Kidney tubule cell (primary cell): Measurements from ENCODE around the gene LY6G6D.

Source experiments
- DNase-seq: peaks from one replicate; pipeline ENCODE4 v3.0.0-alpha.2; 2018; ENCODE audit warnings: low spot score

The LY6G6D gene

DNA sequence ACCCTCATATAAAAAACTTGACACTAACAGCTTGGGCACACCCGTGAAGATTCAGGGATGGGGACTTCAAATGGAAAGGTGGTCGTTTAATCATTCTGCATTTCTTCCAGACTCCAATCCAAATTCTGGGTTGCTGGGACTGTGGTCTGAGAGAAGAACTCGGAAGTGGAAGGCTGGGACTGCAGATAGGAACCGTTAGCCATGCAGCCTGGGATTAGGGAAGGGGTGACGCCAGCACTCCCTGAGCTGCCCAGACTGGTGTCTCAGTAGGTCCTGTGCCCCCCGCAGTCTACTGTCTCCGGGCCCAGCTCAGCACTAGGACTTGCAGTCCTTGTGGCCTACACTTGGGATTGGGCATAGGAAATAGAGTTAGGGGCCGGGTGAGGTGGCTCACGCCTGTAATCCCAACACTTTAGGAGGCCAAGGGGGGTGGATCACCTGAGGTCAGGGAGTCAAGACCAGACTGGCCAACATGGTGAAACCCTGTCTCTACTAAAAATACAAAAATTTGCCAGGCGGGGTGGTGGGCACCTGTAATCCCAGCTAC lies 21.7 kb downstream of the LY6G6D start:
- no peak for DNase-seq

DNA sequence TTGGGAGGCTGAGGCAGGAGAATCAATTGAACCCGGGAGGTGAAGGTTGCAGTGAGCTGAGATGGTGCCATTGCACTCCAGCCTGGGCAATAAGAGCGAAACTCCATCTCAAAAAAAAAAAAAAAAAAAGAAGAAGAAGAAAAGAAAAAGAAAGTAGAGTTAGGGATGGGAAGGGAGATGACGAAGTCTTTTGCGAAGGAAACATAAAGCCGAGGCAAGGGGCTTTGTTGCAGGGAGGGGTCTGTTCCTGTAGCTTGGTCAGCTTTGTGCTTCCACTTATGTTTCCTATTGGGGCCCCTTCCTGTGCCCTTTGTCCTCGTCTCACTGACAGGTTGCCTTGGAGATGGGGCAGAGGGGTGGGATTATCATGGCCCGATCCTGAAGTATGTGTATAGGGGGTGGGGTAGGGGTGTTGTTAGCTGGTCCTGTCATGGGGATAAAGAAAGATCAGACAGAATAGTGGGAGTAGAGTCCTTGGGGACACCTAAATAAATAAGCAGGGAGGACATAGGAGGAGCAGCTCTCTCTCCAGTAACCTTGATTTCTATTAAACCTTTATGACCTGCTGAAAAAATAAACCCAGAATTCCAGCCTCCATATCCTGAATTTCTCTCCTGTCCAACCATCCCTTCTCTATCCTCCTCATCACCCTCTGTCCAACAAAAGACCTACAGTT lies 22.3 kb downstream of the LY6G6D start:
- no peak for DNase-seq

DNA sequence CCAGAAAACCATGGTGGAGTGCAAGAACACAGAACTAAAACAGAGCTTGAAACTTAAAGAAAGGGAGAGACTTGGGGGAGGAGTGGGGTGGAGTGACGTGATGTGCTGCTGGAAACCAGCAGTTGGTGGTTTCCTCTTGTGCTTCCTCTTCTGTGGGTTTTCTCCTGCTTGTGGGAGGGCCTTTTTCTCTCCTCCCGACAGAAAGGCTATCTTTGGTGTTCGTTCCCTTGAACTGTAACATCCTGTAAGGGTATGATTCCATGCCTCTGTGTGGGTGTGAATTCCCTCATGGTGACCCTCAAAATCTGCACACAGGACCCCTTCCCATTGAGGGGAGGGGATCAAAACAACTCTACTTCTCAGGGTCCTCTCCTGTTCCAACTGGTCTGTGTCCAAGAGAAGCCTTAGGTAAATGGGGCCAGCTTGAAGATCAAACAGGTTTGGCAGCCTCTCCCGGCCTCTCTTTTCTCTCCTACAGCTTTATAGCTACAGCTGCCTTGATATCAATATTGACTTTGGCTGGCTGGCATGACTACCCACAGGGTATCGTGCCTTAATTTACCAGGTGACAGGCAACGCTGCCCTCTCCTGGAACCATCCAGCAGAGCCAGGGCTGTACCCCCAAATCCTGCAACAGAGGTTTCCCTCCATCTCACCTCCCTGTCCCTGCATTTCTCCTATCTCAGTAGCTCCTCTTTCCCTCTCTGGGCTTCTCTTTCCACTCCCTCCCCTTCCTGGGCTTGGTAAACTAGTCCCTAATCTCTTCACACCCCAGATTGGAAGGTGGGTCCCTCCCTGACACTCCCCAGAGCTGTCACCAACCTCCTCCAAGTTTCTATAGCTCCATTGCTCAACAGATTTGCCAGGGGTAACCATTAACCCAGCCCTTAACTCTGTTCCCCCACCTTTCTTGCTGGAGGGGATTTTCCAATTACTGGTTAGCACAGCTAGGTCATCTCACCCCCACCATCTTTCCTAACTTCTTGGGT lies 23.1 kb downstream of the LY6G6D start:
- peak; percentile 91 for DNase-seq

DNA sequence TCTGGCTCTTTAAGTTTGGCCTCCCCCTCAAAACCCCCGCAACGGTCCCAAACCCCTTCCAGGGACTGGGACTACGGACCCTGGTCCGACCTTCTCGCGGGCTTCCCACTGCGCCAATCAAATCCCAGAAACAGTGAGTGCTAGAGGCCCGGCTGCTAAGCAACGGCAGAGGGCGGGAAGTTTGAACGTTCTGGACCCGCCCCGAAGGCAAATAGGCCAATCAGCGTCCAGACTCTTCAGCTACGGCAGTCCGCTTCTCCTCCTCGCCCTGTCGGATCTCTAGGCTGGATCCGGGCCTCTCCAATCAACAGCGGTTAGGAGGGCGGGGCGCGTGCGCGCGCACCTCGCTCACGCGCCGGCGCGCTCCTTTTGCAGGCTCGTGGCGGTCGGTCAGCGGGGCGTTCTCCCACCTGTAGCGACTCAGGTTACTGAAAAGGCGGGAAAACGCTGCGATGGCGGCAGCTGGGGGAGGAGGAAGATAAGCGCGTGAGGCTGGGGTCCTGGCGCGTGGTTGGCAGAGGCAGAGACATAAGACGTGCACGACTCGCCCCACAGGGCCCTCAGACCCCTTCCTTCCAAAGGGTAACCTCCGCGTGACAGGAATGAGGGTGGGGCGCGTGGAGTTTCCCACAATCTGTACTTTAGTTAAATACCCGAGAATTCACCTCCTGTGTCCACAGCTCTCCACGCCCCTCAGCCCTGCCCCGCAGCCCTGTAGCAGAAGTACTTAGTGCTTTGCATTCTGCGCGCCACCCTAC lies 24.7 kb downstream of the LY6G6D start, which contains the start of gene MSH5:
TSS of gene MSH5 (plus strand) at position 367 of the 758 bp plus-strand sequence. CDS start 462 bp downstream, outside the sequence.
- peak; percentile 100 for DNase-seq

DNA sequence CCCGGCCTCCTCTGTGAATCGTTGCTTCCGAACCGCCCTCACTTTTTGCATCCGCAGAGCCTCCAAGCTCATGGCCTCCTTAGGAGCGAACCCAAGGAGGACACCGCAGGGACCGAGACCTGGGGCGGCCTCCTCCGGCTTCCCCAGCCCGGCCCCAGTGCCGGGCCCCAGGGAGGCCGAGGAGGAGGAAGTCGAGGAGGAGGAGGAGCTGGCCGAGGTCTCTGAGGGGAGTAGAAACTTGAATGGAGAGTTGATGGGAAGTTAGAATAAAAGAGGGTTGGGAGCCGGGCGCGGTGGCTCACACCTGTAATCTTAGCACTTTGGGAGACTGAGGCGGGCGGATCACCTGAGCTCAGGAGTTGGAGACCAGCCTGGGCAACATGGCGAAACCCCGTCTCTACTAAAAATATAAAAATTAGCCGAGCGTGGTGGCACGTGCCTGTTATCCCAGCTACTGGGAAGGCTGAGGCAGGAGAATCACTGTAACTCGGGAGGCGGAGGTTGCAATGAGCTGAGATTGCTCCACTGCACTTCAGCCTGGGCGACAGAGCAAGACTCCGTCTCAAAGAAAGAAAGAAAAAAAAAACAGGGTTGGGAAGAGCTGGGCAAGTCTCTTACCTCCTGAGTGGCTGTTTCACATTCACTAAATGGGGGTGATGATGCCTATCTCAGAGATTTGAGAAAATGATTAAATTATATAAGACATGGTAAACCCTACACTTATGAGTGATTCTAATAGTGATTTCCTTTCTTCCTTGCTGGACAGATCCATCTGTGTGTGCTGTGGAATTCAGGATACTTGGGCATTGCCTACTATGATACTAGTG lies 25.5 kb downstream of the LY6G6D start:
- peak; percentile 49 for DNase-seq

DNA sequence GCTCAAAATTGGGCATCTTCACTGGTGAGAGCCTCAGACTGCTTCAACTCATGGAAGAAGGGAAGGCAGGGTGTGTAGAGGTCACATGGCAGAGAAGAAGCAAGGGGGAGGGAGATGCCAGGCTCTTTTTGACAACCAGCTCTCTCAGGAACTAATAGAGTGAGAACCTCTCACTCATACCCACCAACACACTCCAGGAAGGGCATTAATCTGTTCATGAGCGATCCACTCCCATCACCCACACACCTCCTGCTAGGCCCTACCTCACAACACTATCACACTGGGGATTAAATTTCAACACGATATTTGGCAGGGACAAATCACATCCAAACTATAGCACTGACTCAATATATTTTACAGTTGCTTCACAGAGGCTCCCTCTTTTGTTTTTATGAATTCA lies 26.7 kb downstream of the LY6G6D start:
- no peak for DNase-seq

DNA sequence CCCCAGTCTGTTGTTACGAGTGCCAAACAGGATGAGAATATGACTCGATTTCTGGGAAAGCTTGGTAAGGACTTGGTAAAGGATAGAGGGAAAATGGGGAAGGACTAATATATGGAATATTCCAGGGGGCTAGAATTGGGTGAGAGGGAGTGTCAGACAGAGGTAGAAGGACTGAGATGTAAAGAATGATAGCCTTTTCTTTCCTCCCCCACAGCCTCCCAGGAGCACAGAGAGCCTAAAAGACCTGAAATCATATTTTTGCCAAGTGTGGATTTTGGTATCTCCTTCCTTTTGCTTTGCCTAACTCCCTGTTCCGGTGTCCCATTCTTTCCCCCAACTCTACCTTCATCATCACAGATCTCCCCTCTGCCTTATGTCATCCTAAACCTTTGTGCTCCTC lies 27.7 kb downstream of the LY6G6D start:
- no peak for DNase-seq

DNA sequence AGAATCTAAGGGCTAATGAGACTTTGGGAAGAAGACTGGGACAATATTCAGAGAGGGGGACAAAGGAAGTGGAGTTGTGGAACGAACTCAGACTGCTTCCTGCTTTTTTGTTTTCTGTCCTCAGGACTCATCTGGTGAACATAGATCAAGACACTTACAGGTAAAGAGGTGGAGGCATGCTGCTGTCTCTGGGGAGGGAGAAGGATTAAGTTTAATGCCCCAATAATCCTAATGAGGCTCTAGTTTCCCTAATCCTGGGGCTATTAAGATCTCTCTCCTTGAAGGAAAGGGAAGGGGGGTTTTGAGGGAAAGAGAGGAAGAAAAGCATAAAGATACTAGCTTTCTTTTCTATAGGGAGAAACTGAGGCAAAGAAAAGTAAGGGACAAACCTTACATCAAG lies 29.3 kb downstream of the LY6G6D start:
- DNase-seq: no peak

DNA sequence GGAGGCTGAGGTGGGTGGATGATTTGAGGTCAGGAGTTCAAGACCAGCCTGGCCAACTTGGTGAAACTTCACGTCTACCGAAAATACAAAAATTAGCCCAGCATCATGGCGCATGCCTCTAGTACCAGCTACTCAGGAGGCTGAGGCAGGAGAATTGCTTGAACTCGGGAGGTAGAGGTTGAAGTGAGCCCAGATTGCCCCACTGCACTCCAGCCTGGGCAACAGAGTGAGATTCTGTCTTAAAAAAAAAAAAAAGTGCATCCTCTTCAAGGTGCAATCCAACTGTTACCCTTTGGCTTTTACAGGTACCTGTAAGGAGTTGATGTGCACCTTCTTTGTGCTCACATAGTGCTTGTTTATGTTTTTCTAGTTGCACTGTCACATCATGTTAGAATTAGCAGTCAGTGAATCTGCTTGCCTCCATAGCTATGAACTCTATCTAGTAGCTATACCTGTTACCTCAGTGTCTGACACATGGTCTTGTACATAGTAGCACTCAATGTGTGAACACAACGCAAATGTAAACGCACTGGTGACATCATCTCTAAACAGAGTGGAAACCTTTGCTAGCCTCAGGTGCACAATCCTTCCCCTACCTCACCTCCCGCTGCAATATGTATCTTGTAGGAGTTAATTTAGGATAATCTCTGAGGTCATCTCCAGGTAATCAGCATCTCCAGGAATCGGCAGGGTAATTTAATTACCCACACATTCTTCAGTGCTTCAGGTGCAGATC lies 34.3 kb downstream of the LY6G6D start:
- no peak for DNase-seq

DNA sequence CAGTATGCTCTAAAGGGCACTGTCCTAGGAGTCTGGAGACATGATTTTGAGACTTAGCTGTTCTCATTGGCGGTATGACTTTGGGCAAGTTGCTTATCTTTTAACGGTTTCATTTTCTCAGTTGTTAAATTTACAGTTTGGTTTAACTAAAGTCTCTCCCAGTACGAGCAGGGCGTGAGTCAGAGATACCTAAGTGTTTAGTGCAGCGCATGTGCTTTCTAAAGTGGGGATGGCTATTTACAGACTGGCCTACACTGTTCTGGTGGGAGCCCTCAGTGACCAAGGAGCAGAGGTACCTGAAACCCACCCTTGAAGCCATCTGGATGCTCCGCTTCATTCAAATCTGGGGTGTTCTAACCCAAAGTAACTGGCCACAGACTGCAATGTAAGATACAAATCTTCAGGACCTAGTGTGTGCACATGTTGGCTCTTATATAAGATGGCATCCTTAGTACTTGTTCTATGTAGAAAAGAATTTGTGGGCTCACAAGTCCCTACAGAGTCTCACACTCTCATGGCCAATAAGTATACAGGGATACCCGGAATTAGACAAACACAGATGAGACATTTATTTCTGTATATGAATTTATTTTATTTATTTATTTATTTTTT lies 35.4 kb downstream of the LY6G6D start:
- DNase-seq: no peak

DNA sequence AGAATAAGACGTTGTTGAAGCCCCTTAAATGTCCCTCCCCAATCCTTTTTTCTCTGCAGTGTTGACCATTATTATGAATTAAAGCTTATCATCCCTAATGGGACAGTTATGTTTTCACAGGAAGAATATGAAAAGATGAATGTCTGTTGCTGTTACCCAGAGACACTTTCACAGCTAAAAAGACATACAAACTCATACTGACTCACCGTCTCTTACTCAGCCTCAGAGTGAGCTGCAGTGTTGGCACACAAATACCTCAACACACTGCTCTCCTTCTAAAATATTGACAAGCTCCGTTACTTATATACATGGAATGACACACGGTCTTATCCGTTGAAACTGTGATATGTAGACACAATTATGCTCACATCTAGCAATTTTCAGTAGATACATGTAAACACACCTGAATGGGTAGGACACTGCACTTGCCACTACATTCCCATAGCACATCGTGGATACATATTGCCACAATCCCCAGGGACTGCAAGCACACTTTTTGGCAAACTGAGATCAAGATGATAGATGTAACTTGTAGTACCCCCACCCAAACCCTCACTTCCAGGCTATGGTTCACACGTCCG lies 37.7 kb downstream of the LY6G6D start:
- DNase-seq: peak; percentile 69

DNA sequence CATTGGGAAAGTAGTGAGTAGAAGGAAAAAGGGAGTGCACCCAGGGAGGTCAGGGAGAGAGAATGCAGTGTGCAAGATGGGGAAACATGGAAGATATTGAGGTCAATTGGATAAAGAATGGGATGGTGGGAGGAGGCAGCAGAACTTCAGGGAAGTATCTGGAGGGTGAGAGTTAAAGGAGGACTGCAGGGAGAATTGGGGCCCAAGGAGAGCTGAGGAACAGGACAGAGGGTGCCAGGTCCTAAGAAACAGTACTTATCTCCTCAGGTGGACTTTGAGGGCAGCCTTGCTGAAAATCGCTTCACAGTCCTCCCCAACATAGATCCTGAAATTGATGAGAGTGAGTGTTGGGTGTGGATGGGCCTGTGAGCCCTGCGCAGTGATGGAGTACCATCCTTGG lies 43.1 kb downstream of the LY6G6D start:
- no peak for DNase-seq

DNA sequence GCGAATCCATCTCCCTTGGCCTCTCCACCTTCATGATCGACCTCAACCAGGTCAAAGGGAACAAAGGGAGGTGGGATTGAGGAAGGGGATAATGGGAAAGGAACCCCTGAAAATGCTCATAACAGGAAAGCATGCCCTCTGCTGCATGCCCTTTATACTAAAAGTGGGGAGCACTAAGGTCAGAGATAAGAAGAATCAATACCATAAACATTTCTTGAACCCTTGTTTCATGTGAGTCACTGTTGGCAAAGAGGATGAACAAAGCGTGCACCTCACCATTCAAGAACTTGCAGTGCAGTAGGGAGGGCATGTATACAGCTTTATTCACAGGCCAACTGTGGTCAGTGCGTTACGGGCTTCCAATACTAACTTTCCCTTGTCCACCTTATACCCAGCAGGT lies 45.6 kb downstream of the LY6G6D start:
- no peak for DNase-seq

DNA sequence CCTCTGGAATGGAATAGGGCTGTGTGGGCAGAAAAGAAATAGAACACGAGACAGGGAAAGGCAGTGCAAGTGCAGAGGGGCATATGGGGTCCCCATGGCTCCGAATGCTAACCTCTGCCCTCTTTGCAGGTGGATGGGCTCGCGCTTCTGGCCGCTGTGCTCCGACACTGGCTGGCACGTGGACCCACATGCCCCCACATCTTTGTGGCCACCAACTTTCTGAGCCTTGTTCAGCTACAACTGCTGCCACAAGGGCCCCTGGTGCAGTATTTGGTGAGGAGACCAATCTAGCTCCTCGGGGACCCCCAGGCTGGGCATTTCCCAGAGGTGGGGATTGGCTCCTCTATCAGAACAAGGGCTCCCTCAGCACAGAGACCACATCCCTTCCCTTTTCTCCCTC lies 46.2 kb downstream of the LY6G6D start:
- no peak for DNase-seq

DNA sequence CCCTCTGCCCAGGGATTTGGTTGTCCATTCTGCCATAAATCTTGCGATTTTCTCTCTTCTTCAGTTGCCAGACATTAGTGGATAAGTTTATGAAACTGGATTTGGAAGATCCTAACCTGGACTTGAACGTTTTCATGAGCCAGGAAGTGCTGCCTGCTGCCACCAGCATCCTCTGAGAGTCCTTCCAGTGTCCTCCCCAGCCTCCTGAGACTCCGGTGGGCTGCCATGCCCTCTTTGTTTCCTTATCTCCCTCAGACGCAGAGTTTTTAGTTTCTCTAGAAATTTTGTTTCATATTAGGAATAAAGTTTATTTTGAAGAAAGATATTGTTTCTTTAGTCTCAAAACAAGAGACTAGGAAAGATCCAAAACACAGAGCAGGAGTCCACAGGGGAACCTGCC lies 47.2 kb downstream of the LY6G6D start, which contains the start of gene SAPCD1:
TSS of gene SAPCD1 (plus strand) at position 301 of the 400 bp plus-strand sequence. CDS start 399 bp downstream, outside the sequence.
- no peak for DNase-seq

DNA sequence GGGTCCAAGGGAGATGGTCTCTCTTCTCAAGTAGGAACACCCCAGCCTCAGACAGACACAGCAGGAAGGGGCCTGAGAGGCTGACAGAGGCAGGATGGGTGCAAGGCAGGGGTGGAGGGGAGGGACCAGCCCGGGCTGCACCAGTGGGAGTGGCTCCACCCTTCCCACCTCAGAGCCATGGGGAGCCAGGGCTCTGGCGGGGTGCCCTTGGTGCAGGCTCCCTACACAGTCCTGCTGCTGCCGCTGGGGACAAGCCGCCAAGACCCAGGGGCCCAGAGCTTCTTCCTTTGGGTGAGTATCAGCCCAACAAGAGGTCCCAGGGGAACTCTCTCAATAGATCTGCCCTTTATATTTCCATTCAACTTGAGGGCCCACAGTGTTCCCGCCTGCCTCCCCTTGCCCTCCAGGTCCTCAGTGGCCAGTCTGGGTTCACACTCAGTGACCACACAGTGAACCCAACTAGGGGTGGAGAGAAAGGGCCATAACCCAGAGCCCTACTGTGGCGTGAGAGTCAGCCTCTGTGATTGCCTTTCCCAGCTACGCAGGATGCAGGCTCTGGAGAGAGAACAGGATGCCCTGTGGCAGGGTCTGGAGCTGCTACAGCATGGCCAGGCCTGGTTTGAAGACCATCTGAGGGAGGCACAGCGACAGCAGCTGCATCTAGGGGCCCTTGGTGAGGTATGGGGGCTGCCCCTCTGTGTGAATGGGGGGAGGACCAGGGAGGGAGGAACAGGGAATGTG lies 47.9 kb downstream of the LY6G6D start:
- DNase-seq: no peak

DNA sequence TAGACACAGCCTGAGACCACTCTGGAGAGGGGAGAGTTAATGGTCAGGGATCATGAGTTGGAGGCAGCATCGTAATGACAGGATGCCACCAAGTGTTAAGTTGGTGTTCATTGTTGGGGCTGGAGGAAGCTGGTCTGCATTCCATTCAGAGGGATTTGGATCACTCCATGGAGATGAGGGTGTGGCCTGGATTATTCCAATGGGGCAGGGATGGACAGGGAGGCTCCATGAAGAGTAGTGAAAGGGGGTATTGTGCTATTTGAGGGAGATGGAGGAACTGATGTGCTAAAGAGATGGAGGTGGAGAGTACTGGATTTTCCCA lies 48.4 kb downstream of the LY6G6D start:
- DNase-seq: peak; percentile 59

DNA sequence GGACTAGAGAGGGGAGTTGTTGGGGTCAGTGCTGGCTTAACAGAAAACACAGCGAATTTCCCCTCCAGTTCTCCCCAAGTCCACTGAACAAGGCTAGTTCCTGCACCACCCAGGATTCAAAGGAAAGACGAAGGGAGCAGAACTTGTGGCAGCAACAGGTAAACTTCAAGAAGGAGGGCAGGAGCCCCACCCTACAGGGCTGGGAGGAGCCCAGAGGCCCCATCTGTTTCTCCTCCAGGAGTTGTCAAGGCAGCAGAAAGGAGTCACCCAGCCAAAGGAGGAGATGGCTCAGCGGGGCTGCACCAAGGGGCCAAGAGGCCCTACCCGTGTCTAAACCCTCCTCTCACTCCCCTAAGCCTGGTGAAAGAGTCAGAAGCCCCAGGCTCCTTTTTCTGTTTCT lies 49.0 kb downstream of the LY6G6D start:
- DNase-seq: no peak

DNA sequence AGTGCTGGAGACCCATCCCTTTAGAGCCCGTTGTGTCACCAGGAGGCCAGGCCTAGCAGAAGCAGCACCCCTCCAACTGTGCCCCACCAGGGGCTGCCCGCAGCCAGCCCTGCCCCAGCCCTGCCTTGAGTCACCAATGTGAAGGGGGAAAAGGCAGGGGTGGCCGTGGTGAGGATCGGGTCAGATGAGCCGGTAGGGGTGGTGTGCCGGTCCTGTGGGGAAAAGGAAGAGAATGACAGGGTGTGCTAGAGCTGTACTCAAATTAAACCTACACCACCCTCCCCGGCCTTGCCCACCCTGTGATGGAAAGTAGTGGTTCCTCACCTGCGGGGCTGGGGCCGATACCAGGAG lies 50.4 kb downstream of the LY6G6D start:
- no peak for DNase-seq
